ENCODE results near the gene AMBN. TPM values are rescaled to one million over a fixed set of nuclear protein-coding genes. Genes with fewer than 3 reads are reported as not detected.
"Not testable (repeated sequence)": the region's sequence is repeated elsewhere in the genome, so short reads cannot be mapped to it uniquely, and the experiment has no call there.

Gene AMBN
- total RNA-seq, 2 donors from 2014 or later: not detected

GRCh38 chr4:70623323-70623722 is 31.3 kb downstream of the AMBN start:
- DNase-seq (ENCODE audit: low spot score): no peak
- H3K36me3 Mint-ChIP-seq: no peaks in the 10 kb centered on the region
- ATAC-seq: peak; percentile 49 to 69
- no peak overlapping the region for H3K4me3 Mint-ChIP-seq
- H3K4me1 Mint-ChIP-seq (ENCODE audit: low read depth in 2 of 2): no peaks in the 10 kb centered on the region
- no peak overlapping the region for H3K27ac Mint-ChIP-seq
- H3K27me3 Mint-ChIP-seq: no peaks in the 10 kb centered on the region
- no peaks in the 10 kb centered on the region for H3K9me3 Mint-ChIP-seq

- no peaks in the 10 kb centered on the region for H3K9me3 Mint-ChIP-seq
- peak in 1 of 2 donors; percentile 63 for ATAC-seq
- no peak for DNase-seq (ENCODE audit: low spot score)
Measured at GRCh38 chr4:70624226-70624793, 32.3 kb downstream of the AMBN start.

GRCh38 chr4:70627620-70628019 is 35.6 kb downstream of the AMBN start:
- H3K9me3 Mint-ChIP-seq: no peaks in the 10 kb centered on the region
- no peaks in the 10 kb centered on the region for H3K4me1 Mint-ChIP-seq (ENCODE audit: low read depth in 2 of 2)
- H3K27me3 Mint-ChIP-seq: peaks cover 0 to 8% of the 10 kb centered on the region in 2 donors
- no peak for ATAC-seq
- no peak for DNase-seq (ENCODE audit: low spot score)
- no peaks in the 10 kb centered on the region for H3K36me3 Mint-ChIP-seq
- H3K4me3 Mint-ChIP-seq: no peak overlapping the region
- H3K27ac Mint-ChIP-seq: no peak overlapping the region

More at GRCh38 chr4:70624226-70624793, 32.3 kb downstream of the AMBN start:
- H3K27ac Mint-ChIP-seq: no peak overlapping the region
- H3K4me1 Mint-ChIP-seq (ENCODE audit: low read depth in 2 of 2): no peaks in the 10 kb centered on the region
- no peaks in the 10 kb centered on the region for H3K27me3 Mint-ChIP-seq
- no peaks in the 10 kb centered on the region for H3K36me3 Mint-ChIP-seq
- no peak overlapping the region for H3K4me3 Mint-ChIP-seq

- DNase-seq (ENCODE audit: low spot score): no peak
- H3K9me3 Mint-ChIP-seq: no peaks in the 10 kb centered on the region
- no peaks in the 10 kb centered on the region for H3K4me1 Mint-ChIP-seq (ENCODE audit: low read depth in 2 of 2)
- H3K27ac Mint-ChIP-seq: no peak within 1 kb of the TSS
- peaks cover 0 to 8% of the 10 kb centered on the region in 2 donors for H3K27me3 Mint-ChIP-seq
- ATAC-seq: no peak
- no peaks in the 10 kb centered on the region for H3K36me3 Mint-ChIP-seq
- no peak within 1 kb of the TSS for H3K4me3 Mint-ChIP-seq
Measured at GRCh38 chr4:70628444-70628843, 36.4 kb downstream of the AMBN start, which contains the start of gene ENAM. Gene ENAM (plus strand): TSS chr4:70628744. CDS start chr4:70629501, 757 bp downstream.

- H3K4me1 Mint-ChIP-seq (ENCODE audit: low read depth in 2 of 2): no peaks in the 10 kb centered on the region
- no peaks in the 10 kb centered on the region for H3K9me3 Mint-ChIP-seq
- no peak for DNase-seq (ENCODE audit: low spot score)
- no peaks in the 10 kb centered on the region for H3K36me3 Mint-ChIP-seq
- no peak overlapping the region for H3K4me3 Mint-ChIP-seq
- H3K27ac Mint-ChIP-seq: no peak overlapping the region
- peaks cover 6 to 16% of the 10 kb centered on the region in 2 donors for H3K27me3 Mint-ChIP-seq
- ATAC-seq: no peak
Measured at GRCh38 chr4:70629469-70630090, 37.5 kb downstream of the AMBN start.

GRCh38 chr4:70630162-70630561 is 38.1 kb downstream of the AMBN start:
- no peaks in the 10 kb centered on the region for H3K36me3 Mint-ChIP-seq
- H3K9me3 Mint-ChIP-seq: no peaks in the 10 kb centered on the region
- DNase-seq (ENCODE audit: low spot score): no peak
- no peak overlapping the region for H3K27ac Mint-ChIP-seq
- no peaks in the 10 kb centered on the region for H3K4me1 Mint-ChIP-seq (ENCODE audit: low read depth in 2 of 2)
- no peak for ATAC-seq
- peaks cover 6 to 16% of the 10 kb centered on the region in 2 donors for H3K27me3 Mint-ChIP-seq
- H3K4me3 Mint-ChIP-seq: no peak overlapping the region

- Mint-ChIP-seq H3K4me3 (no peak overlapping the region), H3K36me3 (no peaks in the 10 kb centered on the region), H3K4me1 (ENCODE audit: low read depth in 2 of 2) (no peaks in the 10 kb centered on the region), H3K9me3 (no peaks in the 10 kb centered on the region), H3K27ac (no peak overlapping the region), H3K27me3 (peaks cover 6 to 16% of the 10 kb centered on the region in 2 donors)
- ATAC-seq: no peak
- no peak for DNase-seq (ENCODE audit: low spot score)
Measured at GRCh38 chr4:70632028-70632427, 40.0 kb downstream of the AMBN start.

GRCh38 chr4:70634482-70634881 is 42.4 kb downstream of the AMBN start:
- no peaks in the 10 kb centered on the region for H3K4me1 Mint-ChIP-seq (ENCODE audit: low read depth in 2 of 2)
- ATAC-seq: no peak
- H3K36me3 Mint-ChIP-seq: no peaks in the 10 kb centered on the region
- no peaks in the 10 kb centered on the region for H3K9me3 Mint-ChIP-seq
- H3K27me3 Mint-ChIP-seq: peaks cover 9 to 16% of the 10 kb centered on the region in 2 donors
- H3K27ac Mint-ChIP-seq: no peak overlapping the region
- DNase-seq (ENCODE audit: low spot score): no peak
- H3K4me3 Mint-ChIP-seq: no peak overlapping the region

- Mint-ChIP-seq H3K9me3 (no peaks in the 10 kb centered on the region), H3K36me3 (no peaks in the 10 kb centered on the region), H3K27ac (no peak overlapping the region), H3K4me3 (no peak overlapping the region), H3K4me1 (ENCODE audit: low read depth in 2 of 2) (peaks cover 0 to 3% of the 10 kb centered on the region in 2 donors), H3K27me3 (peaks cover 8 to 13% of the 10 kb centered on the region in 2 donors)
- ATAC-seq: no peak
- DNase-seq (ENCODE audit: low spot score): no peak
Measured at GRCh38 chr4:70637239-70637913, 45.3 kb downstream of the AMBN start.

- no peaks in the 10 kb centered on the region for H3K9me3 Mint-ChIP-seq
- H3K4me1 Mint-ChIP-seq (ENCODE audit: low read depth in 2 of 2): peaks cover 0 to 3% of the 10 kb centered on the region in 2 donors
- no peaks in the 10 kb centered on the region for H3K36me3 Mint-ChIP-seq
- ATAC-seq: peak in 1 of 2 donors; percentile 27
- DNase-seq (ENCODE audit: low spot score): no peak
- H3K27ac Mint-ChIP-seq: no peak overlapping the region
- H3K27me3 Mint-ChIP-seq: peaks cover 0 to 7% of the 10 kb centered on the region in 2 donors
- no peak overlapping the region for H3K4me3 Mint-ChIP-seq
Measured at GRCh38 chr4:70640192-70640591, 48.1 kb downstream of the AMBN start.

- ATAC-seq; H3K36me3 Mint-ChIP-seq; DNase-seq (ENCODE audit: low spot score); H3K27ac Mint-ChIP-seq; H3K4me3 Mint-ChIP-seq; H3K4me1 Mint-ChIP-seq (ENCODE audit: low read depth in 2 of 2); H3K27me3 Mint-ChIP-seq; H3K9me3 Mint-ChIP-seq: not testable (repeated sequence)
Measured at GRCh38 chr4:70650741-70651140, 58.7 kb downstream of the AMBN start.

- Mint-ChIP-seq H3K9me3 (no peaks in the 10 kb centered on the region), H3K4me3 (no peak overlapping the region), H3K4me1 (ENCODE audit: low read depth in 2 of 2) (no peaks in the 10 kb centered on the region), H3K27me3 (peaks cover 7 to 8% of the 10 kb centered on the region in 2 donors), H3K27ac (no peak overlapping the region), H3K36me3 (no peaks in the 10 kb centered on the region)
- ATAC-seq: no peak
- no peak for DNase-seq (ENCODE audit: low spot score)
Measured at GRCh38 chr4:70651864-70652506, 59.9 kb downstream of the AMBN start.

GRCh38 chr4:70654605-70655011 is 62.6 kb downstream of the AMBN start:
- ATAC-seq: no peak
- Mint-ChIP-seq H3K27me3 (peaks cover 9 to 19% of the 10 kb centered on the region in 2 donors), H3K9me3 (no peaks in the 10 kb centered on the region), H3K4me3 (no peak overlapping the region), H3K27ac (no peak overlapping the region), H3K36me3 (no peaks in the 10 kb centered on the region), H3K4me1 (ENCODE audit: low read depth in 2 of 2) (peaks cover 0 to 6% of the 10 kb centered on the region in 2 donors)
- DNase-seq (ENCODE audit: low spot score): no peak

Data from natural killer cell treated with Interleukin-12 subunit alpha and Interleukin-12 subunit beta and Interleukin-15 and Interleukin-18, amount 100 ng/mL, for 72 hours (primary cell).